ENCODE results near the gene GRID2. TPM values are rescaled to one million over a fixed set of nuclear protein-coding genes. Genes with fewer than 3 reads are reported as not detected.

GRID2 gene
- total and polyA plus RNA-seq, 11 donors: 0.29 to 0.38 (median 0.33) TPM; not detected in 8

- ATAC-seq: no peak
Measured at GRCh38 chr4:93780080-93780479, 1476.3 kb downstream of the GRID2 start.

DNA sequence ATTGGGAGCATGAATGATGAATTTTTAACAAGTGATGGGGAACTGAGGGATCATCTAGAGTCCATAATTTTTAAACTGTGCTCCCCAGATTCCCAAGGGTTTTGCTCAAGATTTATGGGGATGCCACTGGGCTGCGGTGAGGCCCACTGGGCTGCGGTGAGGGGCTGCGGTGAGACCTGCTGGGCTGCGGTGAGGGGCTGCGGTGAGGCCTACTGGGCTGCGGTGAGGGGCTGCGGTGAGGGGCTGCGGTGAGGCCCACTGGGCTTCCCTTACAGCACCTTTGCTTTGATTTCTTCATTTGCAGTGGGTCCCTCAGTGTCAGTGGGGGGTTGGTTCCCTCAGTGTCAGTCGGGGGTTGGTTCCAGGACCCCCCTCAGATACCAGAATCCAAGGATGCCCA lies 1477.4 kb downstream of the GRID2 start:
- no peak overlapping the region for H3K27ac ChIP-seq
- H3K4me1 ChIP-seq: no peaks in the 10 kb centered on the region
- H3K36me3 ChIP-seq: no peaks in the 10 kb centered on the region
- no peak for DNase-seq
- no peak for ATAC-seq
- no peaks in the 10 kb centered on the region for H3K9me3 ChIP-seq
- intact Hi-C loops (cut with DNase I): no loop called here
- no peak overlapping the region for H3K4me3 ChIP-seq
- TF ChIP-seq, protein P1, sequence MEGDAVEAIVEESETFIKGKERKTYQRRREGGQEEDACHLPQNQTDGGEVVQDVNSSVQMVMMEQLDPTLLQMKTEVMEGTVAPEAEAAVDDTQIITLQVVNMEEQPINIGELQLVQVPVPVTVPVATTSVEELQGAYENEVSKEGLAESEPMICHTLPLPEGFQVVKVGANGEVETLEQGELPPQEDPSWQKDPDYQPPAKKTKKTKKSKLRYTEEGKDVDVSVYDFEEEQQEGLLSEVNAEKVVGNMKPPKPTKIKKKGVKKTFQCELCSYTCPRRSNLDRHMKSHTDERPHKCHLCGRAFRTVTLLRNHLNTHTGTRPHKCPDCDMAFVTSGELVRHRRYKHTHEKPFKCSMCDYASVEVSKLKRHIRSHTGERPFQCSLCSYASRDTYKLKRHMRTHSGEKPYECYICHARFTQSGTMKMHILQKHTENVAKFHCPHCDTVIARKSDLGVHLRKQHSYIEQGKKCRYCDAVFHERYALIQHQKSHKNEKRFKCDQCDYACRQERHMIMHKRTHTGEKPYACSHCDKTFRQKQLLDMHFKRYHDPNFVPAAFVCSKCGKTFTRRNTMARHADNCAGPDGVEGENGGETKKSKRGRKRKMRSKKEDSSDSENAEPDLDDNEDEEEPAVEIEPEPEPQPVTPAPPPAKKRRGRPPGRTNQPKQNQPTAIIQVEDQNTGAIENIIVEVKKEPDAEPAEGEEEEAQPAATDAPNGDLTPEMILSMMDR (IDR thresholded peaks at IDR 0.05): no peak
- no peak for TF ChIP-seq POLR2A (IDR thresholded peaks at IDR 0.05)
- peaks cover 0 to 9% (median 0%) of the 10 kb centered on the region in 9 donors for H3K27me3 ChIP-seq
- 86 to 94% (median 92%) methylated on average over 9 of the region's 9 CpGs for WGBS, 4 donors

More at GRCh38 chr4:93780080-93780479, 1476.3 kb downstream of the GRID2 start:
- no peaks in the 10 kb centered on the region for H3K36me3 ChIP-seq
- no peak overlapping the region for H3K27ac ChIP-seq
- intact Hi-C loops (cut with DNase I): no loop called here
- no peaks in the 10 kb centered on the region for H3K9me3 ChIP-seq
- TF ChIP-seq, protein P1 (IDR thresholded peaks at IDR 0.05): no peak
- TF ChIP-seq POLR2A (IDR thresholded peaks at IDR 0.05): no peak
- peaks cover 0 to 9% (median 0%) of the 10 kb centered on the region in 9 donors for H3K27me3 ChIP-seq
- WGBS, 4 donors: 76 to 86% (median 80%) methylated on average over 5 of the region's 5 CpGs
- no peak overlapping the region for H3K4me3 ChIP-seq
- no peaks in the 10 kb centered on the region for H3K4me1 ChIP-seq
- no peak for DNase-seq

DNA sequence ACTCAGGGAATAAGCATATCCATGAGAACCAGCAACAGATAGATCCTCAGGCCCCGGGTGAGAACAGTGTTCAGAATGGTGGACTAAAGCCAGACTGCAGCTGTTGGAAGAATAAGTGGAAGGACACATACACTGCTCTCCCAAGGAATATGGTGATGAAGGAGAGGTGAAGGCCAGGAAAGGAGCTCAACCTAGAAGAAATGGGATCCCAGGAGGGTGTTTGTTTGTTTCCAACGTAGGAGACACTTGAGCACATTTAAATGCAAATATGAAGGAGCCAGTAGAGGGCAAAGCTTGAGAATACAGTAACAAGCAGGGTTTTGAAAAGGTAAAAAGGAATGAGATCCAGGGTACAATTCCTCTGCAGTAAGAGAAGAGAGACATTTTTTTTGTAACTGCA lies 1482.4 kb downstream of the GRID2 start:
- Histone ChIP-seq H3K4me1 (no peaks in the 10 kb centered on the region), H3K27ac (no peak overlapping the region), H3K36me3 (no peaks in the 10 kb centered on the region), H3K27me3 (no peaks in the 10 kb centered on the region), H3K4me3 (no peak overlapping the region), H3K9me3 (no peaks in the 10 kb centered on the region)
- intact Hi-C loops (cut with DNase I): no loop called here
- DNase-seq: no peak
- no peak for ATAC-seq
- 43 to 69% (median 60%) methylated on average over 2 of the region's 2 CpGs for WGBS, 4 donors
- TF ChIP-seq, protein P1 (IDR thresholded peaks at IDR 0.05): no peak
- TF ChIP-seq POLR2A (IDR thresholded peaks at IDR 0.05): no peak

- no peaks in the 10 kb centered on the region for H3K36me3 ChIP-seq
- H3K4me3 ChIP-seq: no peak overlapping the region
- no peaks in the 10 kb centered on the region for H3K27me3 ChIP-seq
- 93 to 98% (median 94%) methylated on average over 1 of the region's 1 CpG for WGBS, 4 donors
- no peak overlapping the region for H3K27ac ChIP-seq
- intact Hi-C loops (cut with DNase I): no loop called here
- ATAC-seq (no peak), DNase-seq (no peak)
- no peaks in the 10 kb centered on the region for H3K4me1 ChIP-seq
- TF ChIP-seq POLR2A (IDR thresholded peaks at IDR 0.05): no peak
- TF ChIP-seq, protein P1 (IDR thresholded peaks at IDR 0.05): peak in 1 of 12 donors; percentile 10
- H3K9me3 ChIP-seq: no peaks in the 10 kb centered on the region
Measured at GRCh38 chr4:93788712-93789111, 1484.9 kb downstream of the GRID2 start.
